Uterus (tissue), 2 donors: Measurements from ENCODE around the gene DIRAS1.

Experiments
- POLR2A ChIP-seq, 2 donors: fragments of 450-650 bp; IDR thresholded peaks; one replicate each; pipeline ENCODE4 v1.6.1; 2016; ENCODE audit warnings: antibody characterized with exemption in 2 of 2, mild to moderate bottlenecking in 1 of 2, moderate library complexity in 1 of 2
- TF ChIP-seq, protein P1 (sequence below), 4 experiments: fragments of 200-600 bp in 2 of 4; fragments of 450-650 bp in 2 of 4; sonication (generic) in 2 of 4; IDR thresholded peaks; one replicate each; pipeline ENCODE4 v1.5.1; 2016 to 2019; ENCODE audit warnings: antibody characterized with exemption in 4 of 4, mild to moderate bottlenecking in 2 of 4, moderate library complexity in 1 of 4

DNA sequence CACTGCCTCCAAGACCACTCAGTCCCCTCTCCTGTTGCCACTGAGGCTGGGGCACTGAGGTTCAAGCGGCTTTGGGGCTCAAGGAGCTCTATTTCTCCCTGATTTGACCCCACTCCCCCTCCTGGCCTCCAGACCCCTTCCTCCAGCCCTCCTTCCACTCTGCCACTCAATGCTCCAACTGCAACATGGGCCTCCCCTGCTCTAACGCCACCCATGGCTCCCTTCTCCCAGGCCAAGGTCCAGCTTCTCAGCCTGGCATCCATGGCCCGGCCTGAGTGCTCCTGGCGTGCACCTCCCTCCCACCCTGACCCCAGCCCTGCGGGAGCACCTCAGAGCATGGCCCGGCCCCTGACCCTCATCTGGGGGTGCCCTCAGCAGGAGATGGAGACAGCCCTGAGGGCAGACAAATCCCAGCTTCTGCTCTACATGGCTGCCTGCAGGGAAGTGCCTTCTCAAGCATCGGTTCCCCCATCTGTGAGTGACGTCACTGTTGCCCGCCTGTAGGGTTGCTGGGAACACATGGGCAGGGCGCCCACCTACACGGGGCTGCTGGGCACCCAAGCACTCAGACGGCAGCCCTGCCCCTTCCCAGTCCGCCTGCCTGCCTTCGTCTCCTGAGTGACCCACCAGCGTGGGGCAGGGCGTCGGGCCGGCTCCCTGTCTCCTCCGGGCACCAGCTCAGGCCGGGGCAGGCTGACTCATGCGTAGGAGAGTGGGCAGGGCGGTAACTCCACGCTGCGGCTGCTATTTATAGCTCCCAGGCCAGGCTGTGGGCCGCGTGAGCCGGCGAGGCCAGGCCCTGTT, 1.6 kb upstream of the DIRAS1 start:
- TF ChIP-seq, protein P1, sequence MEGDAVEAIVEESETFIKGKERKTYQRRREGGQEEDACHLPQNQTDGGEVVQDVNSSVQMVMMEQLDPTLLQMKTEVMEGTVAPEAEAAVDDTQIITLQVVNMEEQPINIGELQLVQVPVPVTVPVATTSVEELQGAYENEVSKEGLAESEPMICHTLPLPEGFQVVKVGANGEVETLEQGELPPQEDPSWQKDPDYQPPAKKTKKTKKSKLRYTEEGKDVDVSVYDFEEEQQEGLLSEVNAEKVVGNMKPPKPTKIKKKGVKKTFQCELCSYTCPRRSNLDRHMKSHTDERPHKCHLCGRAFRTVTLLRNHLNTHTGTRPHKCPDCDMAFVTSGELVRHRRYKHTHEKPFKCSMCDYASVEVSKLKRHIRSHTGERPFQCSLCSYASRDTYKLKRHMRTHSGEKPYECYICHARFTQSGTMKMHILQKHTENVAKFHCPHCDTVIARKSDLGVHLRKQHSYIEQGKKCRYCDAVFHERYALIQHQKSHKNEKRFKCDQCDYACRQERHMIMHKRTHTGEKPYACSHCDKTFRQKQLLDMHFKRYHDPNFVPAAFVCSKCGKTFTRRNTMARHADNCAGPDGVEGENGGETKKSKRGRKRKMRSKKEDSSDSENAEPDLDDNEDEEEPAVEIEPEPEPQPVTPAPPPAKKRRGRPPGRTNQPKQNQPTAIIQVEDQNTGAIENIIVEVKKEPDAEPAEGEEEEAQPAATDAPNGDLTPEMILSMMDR (IDR thresholded peaks at IDR 0.05) = no peak
- TF ChIP-seq POLR2A (IDR thresholded peaks at IDR 0.05) = peak in 1 of 2 donors; percentile 40
